RWPE1 (cell line): ENCODE results near the gene HSFX4.
"Not testable (repeated sequence)": the region's sequence is repeated elsewhere in the genome, so short reads cannot be mapped to it uniquely, and the experiment has no call there.

ENCODE experiments used
- CTCF ChIA-PET: fragments of 350-600 bp; sonication (Branson Sonifier 250); formaldehyde crosslinking; extraction: SDS; loops from one replicate; lab custom pipeline; 2021; lab: Yijun Ruan, JAX
- POLR2A ChIA-PET: fragments of 400-600 bp; formaldehyde crosslinking; extraction: SDS; loops from one replicate; lab custom pipeline; 2020; ENCODE audit warnings: antibody characterized with exemption; ENCODE audit not compliant: low non-redundant PET; lab: Yijun Ruan, JAX
- DNase-seq: peaks from one replicate; pipeline ENCODE4 v3.0.0; 2012; ENCODE audit warnings: low spot score
- H3K27ac ChIP-seq: fragments of 450-650 bp; 2 replicates; pipeline ENCODE4 v1.5.1; 2017
- CTCF ChIP-seq: fragments of 450-650 bp; conservative IDR thresholded peaks from 2 replicates; pipeline ENCODE4 v1.5.1; 2017; ENCODE audit warnings: low read depth, mild to moderate bottlenecking

The HSFX4 gene

DNA sequence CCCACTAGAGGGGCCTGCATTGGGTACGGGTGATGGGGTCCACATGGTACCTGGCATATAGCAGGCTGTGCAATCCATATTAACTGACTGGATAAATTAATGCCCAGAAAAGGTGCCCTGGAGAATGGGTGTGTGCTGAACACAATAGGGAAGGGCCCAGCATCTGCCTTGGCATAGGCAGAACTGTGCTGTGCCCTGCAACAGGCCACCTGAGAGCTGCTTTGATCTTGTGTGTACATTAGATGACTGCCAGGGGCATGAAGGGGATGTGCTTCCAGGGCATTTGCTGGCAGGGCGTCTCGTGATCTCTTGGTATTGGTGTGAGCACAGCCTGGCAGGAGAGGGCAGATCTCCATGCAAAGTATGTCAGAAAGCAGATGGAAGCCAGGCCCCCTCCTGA, 17.6 kb downstream of the HSFX4 start:
- DNase-seq, H3K27ac ChIP-seq, CTCF ChIA-PET, POLR2A ChIA-PET: not testable (repeated sequence)

DNA sequence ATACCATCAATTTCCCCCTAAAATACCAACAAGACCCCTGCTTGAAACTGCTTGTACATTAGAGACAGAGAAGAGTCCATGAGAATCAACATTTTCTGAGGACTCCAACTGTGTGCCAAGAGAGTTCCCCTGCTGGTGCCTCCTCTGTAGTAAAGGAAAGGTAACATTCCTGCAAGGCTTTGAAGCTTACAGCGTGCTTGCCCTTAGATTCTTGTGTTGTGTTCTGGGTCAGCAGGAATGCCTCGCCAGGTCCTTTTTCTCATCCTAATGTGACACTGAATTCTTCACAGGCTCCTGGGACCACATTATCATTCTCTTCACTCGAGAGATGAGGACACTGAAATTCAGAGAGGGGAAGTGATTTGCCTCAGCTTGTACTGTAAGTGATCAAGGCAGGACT, 18.6 kb downstream of the HSFX4 start:
- no peak for TF ChIP-seq CTCF
- ChIA-PET POLR2A (no interaction called here), CTCF (no interaction called here)
- no peak for DNase-seq
- H3K27ac ChIP-seq: no peak overlapping the region

DNA sequence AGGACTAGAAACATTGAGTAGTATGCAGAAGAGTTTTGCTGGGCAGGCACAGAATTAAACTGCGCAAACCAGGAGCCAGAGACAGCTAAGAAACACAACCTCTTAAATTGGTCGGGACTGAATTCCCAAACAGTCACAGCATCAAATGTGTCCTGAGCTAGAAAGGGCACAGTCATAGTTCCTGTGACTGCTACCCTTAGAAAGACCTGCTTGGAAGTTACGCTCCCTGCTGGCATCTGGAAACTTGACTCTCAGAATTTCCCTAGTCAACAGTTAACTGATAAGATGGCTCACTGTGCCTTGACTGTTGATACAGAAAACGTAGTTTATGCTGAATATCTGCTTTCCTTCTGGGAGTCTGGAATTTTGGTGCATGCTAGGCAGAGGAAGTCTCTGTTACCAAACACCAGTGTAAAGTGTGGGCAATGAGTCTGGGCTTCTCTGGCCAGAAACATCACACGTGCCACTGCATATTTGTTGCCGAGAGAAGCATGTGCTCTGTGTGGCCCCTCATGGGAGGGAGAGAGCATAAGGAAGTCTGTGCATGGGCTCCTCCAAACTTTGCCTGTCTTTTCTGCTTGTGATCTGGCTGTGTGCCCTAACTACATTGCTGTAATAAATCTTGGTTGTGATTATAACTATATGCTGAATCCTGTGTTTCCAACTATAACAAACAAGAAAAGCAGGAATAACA, 20.5 kb downstream of the HSFX4 start:
- no peak for TF ChIP-seq CTCF
- CTCF ChIA-PET: interaction anchor here (0.6 to 0.7 kb wide), 2 partner anchors 503 to 729 kb away, joined by 5 to 7 read pairs; no protein-coding TSS in a partner anchor

DNA sequence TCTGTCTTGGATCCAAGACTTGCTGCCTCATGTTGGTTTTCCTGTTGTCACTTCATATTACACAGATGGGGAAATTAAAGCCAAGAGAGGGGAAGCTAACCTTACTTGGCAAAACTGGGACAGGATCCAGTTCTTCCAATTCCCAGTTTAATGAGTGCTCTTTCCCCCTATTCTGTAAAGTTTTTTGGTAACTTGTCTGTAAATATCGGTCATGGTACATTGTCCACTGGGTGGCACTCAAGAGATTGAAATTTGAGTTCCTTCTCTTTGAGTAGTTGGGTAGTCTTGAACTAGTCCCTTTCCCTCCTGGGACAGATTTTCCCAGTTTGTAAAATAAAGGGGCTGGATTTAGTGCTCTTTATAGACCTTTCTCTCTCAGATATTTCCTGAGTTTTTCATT, 21.3 kb downstream of the HSFX4 start:
- POLR2A ChIA-PET: no interaction called here
- TF ChIP-seq CTCF: peak; percentile 48; the same call in 1 of the 2 replicates

More for the DNA sequence above, 20.5 kb downstream of the HSFX4 start:
- H3K27ac ChIP-seq: no peak overlapping the region
- no peak for DNase-seq
- POLR2A ChIA-PET: no interaction called here

GRCh38 chrX:149961572-149961971, 32.2 kb downstream of the HSFX4 start:
- DNase-seq: no peak
- ChIA-PET POLR2A (no interaction called here), CTCF (no interaction called here)
- H3K27ac ChIP-seq: no peak overlapping the region
- TF ChIP-seq CTCF: no peak

More for the DNA sequence above, 21.3 kb downstream of the HSFX4 start:
- no peak overlapping the region for H3K27ac ChIP-seq
- DNase-seq: peak; percentile 9
- CTCF ChIA-PET: no interaction called here

GRCh38 chrX:149962010-149962409, 32.6 kb downstream of the HSFX4 start:
- POLR2A ChIA-PET: no interaction called here
- no peak overlapping the region for H3K27ac ChIP-seq
- no peak for DNase-seq
- TF ChIP-seq CTCF: no peak
- CTCF ChIA-PET: no interaction called here
